Liver (tissue), 3 donors: Measurements from ENCODE around the gene FKRP.

ENCODE experiments used
- EGR1 ChIP-seq, 2 donors: IDR thresholded peaks; 2 replicates each; pipeline ENCODE4 v1.6.1; 2016 to 2018; ENCODE audit warnings: antibody characterized with exemption in 2 of 2, low read depth in 2 of 2
- GABPA ChIP-seq, 2 donors: IDR thresholded peaks in 1 of 2; conservative IDR thresholded peaks in 1 of 2; 2 replicates each; pipeline ENCODE4 v1.6.1; 2016; ENCODE audit warnings: antibody characterized with exemption in 2 of 2, mild to moderate bottlenecking in 1 of 2, moderate library complexity in 1 of 2
- HNF4G ChIP-seq: IDR thresholded peaks from 2 replicates; pipeline ENCODE4 v1.6.1; 2016; ENCODE audit warnings: antibody characterized with exemption
- JUND ChIP-seq, 2 donors: IDR thresholded peaks; 2 replicates each; pipeline ENCODE4 v1.6.1; 2016; ENCODE audit warnings: antibody characterized with exemption in 2 of 2
- RAD21 ChIP-seq, 2 donors: IDR thresholded peaks; 2 replicates each; pipeline ENCODE4 v1.6.1; 2016; ENCODE audit warnings: antibody characterized with exemption in 2 of 2, mild to moderate bottlenecking in 2 of 2
- RXRA ChIP-seq, 2 donors: IDR thresholded peaks; 2 replicates each; pipeline ENCODE4 v1.6.1; 2017 to 2018; ENCODE audit warnings: antibody characterized with exemption in 2 of 2, mild to moderate bottlenecking in 1 of 2
- TAF1 ChIP-seq: conservative IDR thresholded peaks from 2 replicates; pipeline ENCODE4 v1.6.1; 2016; ENCODE audit warnings: antibody characterized with exemption, mild to moderate bottlenecking
- YY1 ChIP-seq: IDR thresholded peaks from 2 replicates; pipeline ENCODE4 v1.6.1; 2016; ENCODE audit warnings: antibody characterized with exemption, mild to moderate bottlenecking
- ZBTB33 ChIP-seq: IDR thresholded peaks from 2 replicates; pipeline ENCODE4 v1.6.1; 2016; ENCODE audit warnings: antibody characterized with exemption
- TF ChIP-seq, protein P1 (sequence below): fragments of 150-350 bp; IDR thresholded peaks from 2 replicates; pipeline ENCODE4 v1.5.1; 2017; ENCODE audit warnings: improper control_type of control experiment, low read depth, low read length; ENCODE audit not compliant: missing input control
- TF ChIP-seq, protein P2 (sequence below): IDR thresholded peaks from 2 replicates; pipeline ENCODE4 v1.6.1; 2016; ENCODE audit warnings: antibody characterized with exemption, mild to moderate bottlenecking
- TF ChIP-seq, protein P3 (sequence below): IDR thresholded peaks from 2 replicates; pipeline ENCODE4 v1.6.1; 2016; ENCODE audit warnings: antibody characterized with exemption
- donor health status: healthy.
- donor health status: healthy.

- TF ChIP-seq, protein P1, sequence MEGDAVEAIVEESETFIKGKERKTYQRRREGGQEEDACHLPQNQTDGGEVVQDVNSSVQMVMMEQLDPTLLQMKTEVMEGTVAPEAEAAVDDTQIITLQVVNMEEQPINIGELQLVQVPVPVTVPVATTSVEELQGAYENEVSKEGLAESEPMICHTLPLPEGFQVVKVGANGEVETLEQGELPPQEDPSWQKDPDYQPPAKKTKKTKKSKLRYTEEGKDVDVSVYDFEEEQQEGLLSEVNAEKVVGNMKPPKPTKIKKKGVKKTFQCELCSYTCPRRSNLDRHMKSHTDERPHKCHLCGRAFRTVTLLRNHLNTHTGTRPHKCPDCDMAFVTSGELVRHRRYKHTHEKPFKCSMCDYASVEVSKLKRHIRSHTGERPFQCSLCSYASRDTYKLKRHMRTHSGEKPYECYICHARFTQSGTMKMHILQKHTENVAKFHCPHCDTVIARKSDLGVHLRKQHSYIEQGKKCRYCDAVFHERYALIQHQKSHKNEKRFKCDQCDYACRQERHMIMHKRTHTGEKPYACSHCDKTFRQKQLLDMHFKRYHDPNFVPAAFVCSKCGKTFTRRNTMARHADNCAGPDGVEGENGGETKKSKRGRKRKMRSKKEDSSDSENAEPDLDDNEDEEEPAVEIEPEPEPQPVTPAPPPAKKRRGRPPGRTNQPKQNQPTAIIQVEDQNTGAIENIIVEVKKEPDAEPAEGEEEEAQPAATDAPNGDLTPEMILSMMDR: no peak
- TF ChIP-seq, protein P2, sequence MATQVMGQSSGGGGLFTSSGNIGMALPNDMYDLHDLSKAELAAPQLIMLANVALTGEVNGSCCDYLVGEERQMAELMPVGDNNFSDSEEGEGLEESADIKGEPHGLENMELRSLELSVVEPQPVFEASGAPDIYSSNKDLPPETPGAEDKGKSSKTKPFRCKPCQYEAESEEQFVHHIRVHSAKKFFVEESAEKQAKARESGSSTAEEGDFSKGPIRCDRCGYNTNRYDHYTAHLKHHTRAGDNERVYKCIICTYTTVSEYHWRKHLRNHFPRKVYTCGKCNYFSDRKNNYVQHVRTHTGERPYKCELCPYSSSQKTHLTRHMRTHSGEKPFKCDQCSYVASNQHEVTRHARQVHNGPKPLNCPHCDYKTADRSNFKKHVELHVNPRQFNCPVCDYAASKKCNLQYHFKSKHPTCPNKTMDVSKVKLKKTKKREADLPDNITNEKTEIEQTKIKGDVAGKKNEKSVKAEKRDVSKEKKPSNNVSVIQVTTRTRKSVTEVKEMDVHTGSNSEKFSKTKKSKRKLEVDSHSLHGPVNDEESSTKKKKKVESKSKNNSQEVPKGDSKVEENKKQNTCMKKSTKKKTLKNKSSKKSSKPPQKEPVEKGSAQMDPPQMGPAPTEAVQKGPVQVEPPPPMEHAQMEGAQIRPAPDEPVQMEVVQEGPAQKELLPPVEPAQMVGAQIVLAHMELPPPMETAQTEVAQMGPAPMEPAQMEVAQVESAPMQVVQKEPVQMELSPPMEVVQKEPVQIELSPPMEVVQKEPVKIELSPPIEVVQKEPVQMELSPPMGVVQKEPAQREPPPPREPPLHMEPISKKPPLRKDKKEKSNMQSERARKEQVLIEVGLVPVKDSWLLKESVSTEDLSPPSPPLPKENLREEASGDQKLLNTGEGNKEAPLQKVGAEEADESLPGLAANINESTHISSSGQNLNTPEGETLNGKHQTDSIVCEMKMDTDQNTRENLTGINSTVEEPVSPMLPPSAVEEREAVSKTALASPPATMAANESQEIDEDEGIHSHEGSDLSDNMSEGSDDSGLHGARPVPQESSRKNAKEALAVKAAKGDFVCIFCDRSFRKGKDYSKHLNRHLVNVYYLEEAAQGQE: no peak
- TF ChIP-seq GABPA (IDR thresholded peaks at IDR 0.05 in 1 of 2, conservative IDR thresholded peaks at IDR 0.05 in 1 of 2): no peak
- no peak for TF ChIP-seq TAF1
- TF ChIP-seq EGR1 (IDR thresholded peaks at IDR 0.05; ENCODE audit: low read depth in 2 of 2): no peak
- TF ChIP-seq, protein P3, sequence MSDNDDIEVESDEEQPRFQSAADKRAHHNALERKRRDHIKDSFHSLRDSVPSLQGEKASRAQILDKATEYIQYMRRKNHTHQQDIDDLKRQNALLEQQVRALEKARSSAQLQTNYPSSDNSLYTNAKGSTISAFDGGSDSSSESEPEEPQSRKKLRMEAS: no peak
- TF ChIP-seq YY1: no peak
- TF ChIP-seq JUND (IDR thresholded peaks at IDR 0.05): no peak
- no peak for TF ChIP-seq RAD21 (IDR thresholded peaks at IDR 0.05)
- no peak for TF ChIP-seq ZBTB33
- no peak for TF ChIP-seq HNF4G
- TF ChIP-seq RXRA (IDR thresholded peaks at IDR 0.05): no peak
Measured at GRCh38 chr19:46741447-46741846, 4.4 kb upstream of the FKRP start.
